Middle frontal gyrus (tissue), 1 donor: ENCODE data around the gene AWAT1.
"Not testable (repeated sequence)": the region's sequence is repeated elsewhere in the genome, so short reads cannot be mapped to it uniquely, and the experiment has no call there.

Experiments used
- DNase-seq: peaks from one replicate; pipeline ENCODE4 v3.0.0-alpha.2; 2015; ENCODE audit warnings: low spot score; ENCODE audit errors: extremely low spot score

Gene AWAT1

GRCh38 chrX:70234355-70234754 lies at the start of gene AWAT1:
TSS of gene AWAT1 (plus strand) at chrX:70234655. CDS start at chrX:70234696, 41 bp downstream.
- DNase-seq: no peak

DNA sequence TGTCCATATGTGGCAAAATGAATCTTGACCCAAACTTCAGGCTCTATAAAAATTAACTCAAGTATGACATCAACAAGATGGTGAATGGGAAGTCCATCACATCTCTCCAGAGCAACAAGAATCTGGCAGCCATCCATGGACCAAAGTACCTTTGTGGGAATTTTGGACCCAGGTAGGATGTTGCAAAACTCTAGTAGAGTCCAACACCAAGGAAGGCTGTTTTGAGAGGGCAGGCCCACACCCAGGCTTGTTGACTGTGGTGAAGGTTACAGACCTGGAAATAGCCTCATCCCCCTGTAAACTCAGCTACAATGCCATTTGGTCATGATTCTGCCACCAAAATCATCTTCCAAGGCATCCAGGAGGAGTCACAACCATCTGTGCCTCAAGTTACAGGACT lies 44.2 kb upstream of the AWAT1 start:
- no peak for DNase-seq

- DNase-seq: no peak
Measured at GRCh38 chrX:70196961-70197720, 37.3 kb upstream of the AWAT1 start.

DNA sequence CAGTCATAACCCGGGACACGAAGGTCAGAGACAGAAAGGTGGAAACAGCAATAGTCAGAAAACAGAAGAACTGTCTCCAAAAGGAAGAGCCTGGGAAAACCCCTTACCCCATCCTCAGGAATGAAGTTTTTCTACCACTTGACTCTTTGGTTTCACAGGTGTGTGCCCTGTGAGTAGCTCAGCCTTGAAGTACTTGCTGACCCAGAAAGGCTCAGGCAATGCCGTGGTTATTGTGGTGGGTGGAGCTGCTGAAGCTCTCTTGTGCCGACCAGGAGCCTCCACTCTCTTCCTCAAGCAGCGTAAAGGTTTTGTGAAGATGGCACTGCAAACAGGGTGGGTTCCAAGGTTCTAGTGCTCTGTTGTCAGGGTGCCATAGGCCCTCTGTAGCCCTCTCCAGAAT lies 32.7 kb upstream of the AWAT1 start:
- no peak for DNase-seq

DNA sequence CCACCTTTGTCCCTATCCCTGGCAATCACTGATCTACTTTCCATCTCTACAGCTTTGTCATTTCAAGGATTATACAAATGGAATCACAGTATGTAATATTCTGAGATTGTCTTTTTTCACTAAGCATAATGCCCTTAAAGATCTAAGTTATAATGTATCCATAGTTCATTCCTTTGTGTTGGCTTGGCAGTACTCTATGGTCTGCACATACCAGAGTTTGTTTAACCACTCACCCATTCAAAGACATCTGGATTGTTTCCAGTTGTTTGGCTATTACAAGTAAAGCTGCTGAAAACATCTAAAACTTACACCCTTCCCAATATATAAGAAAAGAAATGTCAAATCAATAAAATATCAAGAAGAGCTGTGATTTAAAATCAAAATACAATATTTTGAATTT lies 26.0 kb upstream of the AWAT1 start:
- DNase-seq: no peak

GRCh38 chrX:70209570-70209969 lies 24.9 kb upstream of the AWAT1 start:
- DNase-seq: not testable (repeated sequence)

DNA sequence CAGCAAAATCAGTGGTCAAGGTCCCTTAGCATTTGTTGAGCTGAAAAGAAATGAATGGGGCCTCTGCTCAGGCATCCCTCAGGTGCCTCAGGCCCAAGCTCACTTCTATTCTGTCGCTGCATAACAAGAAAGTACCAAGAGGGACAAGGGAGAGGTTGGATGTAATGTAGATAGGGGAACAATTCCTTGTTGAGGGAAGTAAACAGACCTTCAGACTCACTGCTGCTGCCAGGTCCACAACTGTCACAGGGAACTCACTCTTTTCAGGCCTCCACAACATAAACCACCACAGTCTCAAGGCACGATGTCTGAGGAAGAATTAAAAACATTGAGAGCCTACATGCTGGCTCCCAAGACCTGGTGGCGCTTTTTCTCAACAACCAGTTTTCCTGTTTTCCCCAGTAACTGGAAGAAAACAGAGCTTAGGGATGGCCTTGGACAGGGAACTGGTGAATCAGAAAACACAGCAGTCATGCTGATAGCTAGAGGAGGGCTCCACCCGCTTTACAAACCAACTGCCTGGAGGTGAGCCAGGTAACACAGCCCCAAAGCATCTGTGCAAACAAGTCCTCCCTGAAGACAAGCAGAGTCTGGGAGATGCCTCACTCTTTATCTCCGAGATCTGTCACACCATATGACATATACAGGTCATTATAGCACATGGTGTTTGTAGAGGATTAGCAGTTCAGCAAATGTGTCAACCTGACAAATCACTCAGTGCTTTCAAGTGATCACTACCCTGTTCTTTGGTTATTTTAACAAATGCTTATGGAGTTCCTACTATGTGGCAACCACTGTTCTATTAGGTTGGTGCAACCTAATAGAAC lies 14.3 kb upstream of the AWAT1 start:
- DNase-seq: no peak

DNA sequence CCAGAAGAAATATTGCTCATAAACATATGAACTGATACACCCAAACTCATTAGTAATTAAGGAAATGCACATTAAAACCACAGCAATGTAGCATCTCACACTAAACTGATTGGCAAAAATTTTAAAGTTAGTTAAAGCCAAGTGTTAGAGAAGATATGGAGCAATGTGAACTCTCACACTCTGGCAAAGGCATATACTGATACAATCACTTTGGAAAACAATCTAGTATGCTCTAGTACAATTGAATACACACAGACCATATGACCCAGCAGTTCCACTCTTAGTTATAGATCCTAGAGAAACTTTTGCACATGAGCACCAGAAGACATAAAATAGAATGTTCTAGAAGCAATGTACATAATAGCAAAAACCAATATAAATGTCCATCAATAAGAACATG lies 8.4 kb upstream of the AWAT1 start:
- no peak for DNase-seq

GRCh38 chrX:70226687-70227086 lies 7.8 kb upstream of the AWAT1 start:
- DNase-seq: no peak

- no peak for DNase-seq
Measured at GRCh38 chrX:70231666-70232065, 2.8 kb upstream of the AWAT1 start.

DNA sequence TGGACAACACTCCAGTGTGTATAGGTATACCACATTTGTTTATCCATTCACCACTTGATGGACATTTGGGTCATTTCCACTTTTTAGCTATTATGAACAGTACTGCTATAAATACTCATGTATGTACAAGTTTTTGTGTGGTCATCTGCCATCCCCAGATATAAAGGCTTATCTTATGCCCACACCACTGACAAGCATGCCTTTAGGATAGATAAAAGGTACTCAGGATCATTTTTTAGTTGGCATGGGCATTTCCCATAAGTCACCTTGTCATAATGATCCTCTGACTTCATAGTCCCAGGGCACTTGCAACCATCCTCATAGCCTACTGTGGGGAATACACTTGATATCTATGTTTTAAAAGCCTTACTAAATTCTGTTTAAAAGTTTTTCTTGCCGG lies 6.3 kb downstream of the AWAT1 start:
- DNase-seq: no peak

DNA sequence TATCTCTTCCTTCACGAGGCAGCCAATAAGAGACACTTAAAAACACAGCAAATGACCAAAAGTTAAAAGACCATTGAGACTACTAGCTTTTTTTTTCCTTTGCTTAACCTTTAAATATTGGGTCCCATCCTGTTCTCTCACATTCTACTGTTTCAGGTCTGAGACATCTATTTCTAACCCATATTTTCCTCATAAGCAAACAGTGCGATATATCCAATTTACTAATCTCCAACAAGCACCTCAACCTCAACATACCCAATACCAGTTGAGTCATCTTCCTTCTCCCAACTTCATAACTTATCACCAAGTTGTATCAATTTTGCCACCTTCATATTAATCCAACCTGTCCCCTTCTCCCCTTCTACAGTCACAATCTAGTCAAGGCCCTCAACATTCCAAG lies 7.0 kb downstream of the AWAT1 start:
- no peak for DNase-seq

DNA sequence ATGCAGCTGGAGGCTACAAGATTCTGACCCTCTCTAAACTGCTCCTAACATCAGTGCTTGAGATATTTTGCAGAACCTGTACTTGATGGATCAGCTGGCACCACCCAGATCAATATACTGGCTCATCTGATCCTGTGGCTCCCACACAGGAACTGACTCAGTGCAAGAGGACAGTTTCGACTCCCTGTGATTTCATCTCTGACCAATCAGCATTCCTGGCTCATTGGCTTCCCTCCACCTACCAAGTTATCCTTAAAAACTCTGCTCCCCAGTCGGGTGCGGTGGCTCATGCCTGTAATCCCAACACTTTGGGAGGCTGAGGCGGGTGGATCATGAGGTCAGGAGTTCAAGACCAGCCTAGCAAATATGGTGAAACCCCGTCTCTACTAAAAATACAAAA lies 9.1 kb downstream of the AWAT1 start:
- DNase-seq: not testable (repeated sequence)

GRCh38 chrX:70244881-70245280 lies 10.4 kb downstream of the AWAT1 start:
- DNase-seq: no peak

GRCh38 chrX:70247252-70247651 lies 12.8 kb downstream of the AWAT1 start:
- DNase-seq: no peak

GRCh38 chrX:70252491-70252890 lies 18.0 kb downstream of the AWAT1 start:
- DNase-seq: no peak

GRCh38 chrX:70253377-70254062 lies 19.1 kb downstream of the AWAT1 start:
- DNase-seq: no peak

GRCh38 chrX:70254063-70254400 lies 19.6 kb downstream of the AWAT1 start:
- DNase-seq: no peak

GRCh38 chrX:70254909-70255308 lies 20.5 kb downstream of the AWAT1 start:
- no peak for DNase-seq

- DNase-seq: no peak
Measured at GRCh38 chrX:70255452-70255851, 21.0 kb downstream of the AWAT1 start.

DNA sequence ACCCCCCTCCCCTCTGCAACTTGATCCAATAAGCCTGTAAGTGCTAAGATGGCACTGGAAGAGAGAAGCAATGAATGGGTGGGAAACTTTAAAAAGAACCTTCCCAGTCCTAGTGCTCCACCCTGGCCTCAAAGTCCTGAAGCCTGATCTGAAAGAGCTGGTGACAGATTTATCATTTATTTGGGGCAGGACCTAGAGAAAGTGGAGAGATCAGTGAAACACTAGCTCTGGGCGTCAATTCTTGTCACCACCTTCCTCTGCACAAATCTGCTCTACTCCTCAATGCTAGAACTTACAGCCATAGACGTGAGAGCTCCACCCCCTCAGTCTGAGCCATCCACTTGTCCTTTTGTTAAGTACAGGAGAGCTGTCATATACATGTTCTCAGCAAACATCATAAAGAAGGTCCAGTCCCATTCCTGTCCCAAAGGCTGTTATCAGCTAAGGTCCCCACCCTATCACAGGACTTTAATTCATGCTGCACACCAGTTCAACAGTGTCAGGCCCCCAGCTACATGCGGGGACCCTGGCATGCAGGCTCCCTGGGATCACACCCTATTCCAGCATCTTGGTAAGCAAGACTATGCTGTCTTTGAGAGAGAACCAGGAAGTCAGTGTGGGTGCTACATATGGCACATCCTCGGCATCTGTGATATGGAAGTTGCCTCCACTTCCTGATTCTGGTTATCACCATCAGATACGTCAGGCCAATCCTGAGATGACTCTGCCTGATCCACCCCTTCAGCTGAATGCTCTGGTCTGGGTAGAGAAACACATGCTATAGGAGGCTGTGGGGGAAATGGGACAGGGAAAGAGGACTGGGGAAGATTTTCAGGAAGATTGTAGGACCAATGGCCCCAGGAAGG lies 23.2 kb downstream of the AWAT1 start:
- DNase-seq: no peak
